KOPT-K1 (cell line): ENCODE results near the gene TMEM131.

Experiments used
- H3K27ac ChIP-seq: fragments of 200-600 bp; sonication (generic); 2 replicates; pipeline ENCODE4 v1.5.1; 2016; ENCODE audit warnings: antibody characterized with exemption, mild to moderate bottlenecking, low read depth, low read length; ENCODE audit not compliant: poor library complexity, severe bottlenecking
- H3K36me3 ChIP-seq: fragments of 200-600 bp; sonication (generic); 2 replicates; pipeline ENCODE4 v1.5.1; 2017; ENCODE audit warnings: antibody characterized with exemption, mild to moderate bottlenecking, low read length, moderate library complexity; ENCODE audit not compliant: insufficient read depth
- H3K9me3 ChIP-seq: fragments of 200-600 bp; sonication (generic); 2 replicates; pipeline ENCODE4 v1.5.1; 2017; ENCODE audit warnings: antibody characterized with exemption, low read length, mild to moderate bottlenecking; ENCODE audit not compliant: insufficient read depth, poor library complexity, severe bottlenecking

Gene TMEM131

DNA sequence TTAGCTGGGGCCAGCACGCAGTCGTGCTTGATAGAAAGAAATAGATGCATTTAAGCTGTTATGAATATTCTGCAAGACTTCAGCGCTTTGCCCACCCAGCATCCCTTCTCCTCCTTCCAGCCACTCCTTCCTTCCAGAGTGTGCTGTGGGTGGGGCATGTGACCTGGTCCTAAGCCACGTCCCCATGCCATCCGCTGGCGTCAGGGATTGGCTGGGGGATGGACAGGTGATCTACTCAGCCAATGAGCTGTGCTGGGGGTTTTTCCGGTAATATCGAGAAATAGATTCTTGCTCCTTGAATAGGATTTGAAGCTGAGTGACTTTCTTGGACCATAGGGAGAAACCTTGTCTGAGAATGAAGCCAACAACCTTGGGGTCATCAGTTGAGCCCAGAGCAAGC is 287.1 kb downstream of the TMEM131 start:
- peak overlapping the region; percentile 1 for H3K27ac ChIP-seq

DNA sequence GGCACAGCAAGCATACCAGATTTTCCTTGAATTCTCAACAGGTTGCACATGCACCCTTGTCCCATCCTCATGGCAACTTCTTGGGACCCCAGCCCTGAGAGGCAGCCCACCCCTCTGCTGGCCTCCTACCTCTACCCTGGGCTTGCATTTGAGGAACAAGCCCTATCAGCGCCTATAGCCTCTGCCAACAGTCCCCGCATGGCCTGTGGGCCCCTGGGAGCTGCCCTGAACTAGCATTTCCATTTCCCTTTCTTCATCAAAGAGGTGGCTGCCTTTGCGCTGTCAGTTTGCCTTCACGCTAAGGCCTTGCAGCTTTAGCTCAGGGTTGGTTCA is 287.7 kb downstream of the TMEM131 start:
- H3K9me3 ChIP-seq = no peaks in the 10 kb centered on the region
- peak overlapping the region; percentile 1 for H3K27ac ChIP-seq
- no peaks in the 10 kb centered on the region for H3K36me3 ChIP-seq

More for the DNA sequence above, 287.1 kb downstream of the TMEM131 start:
- no peaks in the 10 kb centered on the region for H3K36me3 ChIP-seq
- H3K9me3 ChIP-seq = no peaks in the 10 kb centered on the region

DNA sequence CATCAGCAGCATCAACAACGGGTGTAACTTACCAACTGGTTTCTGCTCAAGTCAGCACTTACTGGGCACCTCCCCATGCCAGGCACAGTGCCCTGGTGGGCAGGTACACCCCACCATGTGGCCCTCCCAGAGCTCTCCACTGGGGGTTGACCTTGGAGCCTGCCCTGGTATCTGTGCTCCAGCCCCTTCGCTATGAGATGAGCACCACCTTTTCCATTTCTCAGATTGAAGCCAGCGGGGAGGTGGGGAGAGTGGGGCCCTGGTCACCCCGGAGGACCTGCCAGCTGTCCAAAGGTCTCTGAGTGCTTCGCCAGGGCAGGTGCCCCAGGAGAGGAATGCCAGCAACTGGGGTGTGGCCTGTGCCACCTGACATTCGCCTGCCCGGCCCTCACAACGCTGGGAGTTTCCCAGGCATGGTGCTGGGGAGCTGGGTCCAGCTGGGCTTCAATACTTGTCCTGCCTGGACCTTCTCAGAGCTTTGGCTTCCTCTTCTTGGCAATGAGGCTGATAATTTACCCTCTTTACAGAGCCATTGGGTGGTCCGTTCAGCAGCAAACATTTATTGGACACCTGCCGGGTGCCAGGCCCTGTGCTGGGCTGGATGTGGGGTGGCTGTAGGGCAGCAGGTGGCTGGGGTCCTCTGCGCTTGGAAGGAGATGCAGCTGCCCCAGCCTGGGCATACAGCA is 288.2 kb downstream of the TMEM131 start:
- Histone ChIP-seq H3K36me3 (no peaks in the 10 kb centered on the region), H3K9me3 (no peaks in the 10 kb centered on the region), H3K27ac (no peak overlapping the region)

DNA sequence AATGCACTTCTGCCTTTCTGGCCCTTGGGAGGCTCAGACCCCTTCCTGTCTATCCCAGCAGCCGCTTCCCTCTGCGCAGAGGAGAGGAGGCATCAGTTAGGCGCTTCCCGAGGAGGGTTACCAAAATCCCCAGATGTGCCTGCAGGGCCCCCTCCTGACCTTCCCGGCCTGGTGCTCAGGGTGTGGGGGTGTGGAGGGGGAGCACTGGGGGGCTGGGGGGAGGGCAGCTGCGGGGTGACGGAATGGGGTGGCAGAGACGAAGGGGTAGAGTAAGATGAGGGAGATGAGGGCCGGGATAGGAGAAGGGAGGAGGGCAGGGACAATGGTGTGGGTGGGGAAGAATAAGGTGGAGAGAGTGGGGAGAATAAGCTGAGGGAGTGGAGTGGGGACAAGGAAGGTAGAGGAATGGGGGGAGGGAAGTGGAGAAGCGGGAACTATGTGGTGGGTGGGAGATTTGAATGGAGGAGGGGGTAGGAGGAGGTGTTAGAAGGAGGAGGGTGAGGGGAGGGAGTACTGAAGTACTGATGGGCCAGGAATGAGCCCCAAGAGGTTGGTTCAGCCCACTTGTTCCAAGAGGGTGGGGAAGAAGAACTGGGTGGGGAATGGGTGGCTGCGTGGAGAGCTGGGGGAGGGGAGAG is 288.9 kb downstream of the TMEM131 start:
- no peaks in the 10 kb centered on the region for H3K36me3 ChIP-seq

More for the DNA sequence above, 288.9 kb downstream of the TMEM131 start:
- H3K27ac ChIP-seq = no peak overlapping the region
- H3K9me3 ChIP-seq = no peaks in the 10 kb centered on the region
